ENCODE data around the gene CASKIN1.
"Not testable (repeated sequence)": the region's sequence is repeated elsewhere in the genome, so short reads cannot be mapped to it uniquely, and the experiment has no call there.

Gene CASKIN1

GRCh38 chr16:2243781-2244180, 47.4 kb upstream of the CASKIN1 start:
- H3K79me2 ChIP-seq (ENCODE audit: insufficient read depth, low read length): no peaks in the 10 kb centered on the region
- peaks cover 4% of the 10 kb centered on the region; the same call in 1 of the 2 replicates for H3F3A ChIP-seq (ENCODE audit: insufficient read depth)
- H3K9ac ChIP-seq (ENCODE audit: low read length): no peak overlapping the region
- no peak overlapping the region for H2AFZ ChIP-seq (ENCODE audit: low read depth, low read length, severe bottlenecking)
- no peak overlapping the region for H3K4me2 ChIP-seq (ENCODE audit: low read depth, low read length, poor library complexity, severe bottlenecking)
- no peak overlapping the region for H3K27ac ChIP-seq (ENCODE audit: low read depth, low read length)
- no peaks in the 10 kb centered on the region for H3K9me2 ChIP-seq (replicated peaks; ENCODE audit: insufficient read depth, low read length)
- H3K27me3 ChIP-seq (ENCODE audit: low read length): no peaks in the 10 kb centered on the region
- no peak overlapping the region for H3K4me3 ChIP-seq (ENCODE audit: insufficient read depth, low read length, poor library complexity, severe bottlenecking)
- TF ChIP-seq EZH2phosphoT487 (conservative IDR thresholded peaks at IDR 0.05; ENCODE audit: low read length) (no peak), CTCF (IDR thresholded peaks at IDR 0.05; ENCODE audit: insufficient read depth, low read length, poor library complexity, severe bottlenecking) (no peak)
- H3K9me3 ChIP-seq (ENCODE audit: insufficient read depth, low read length): no peaks in the 10 kb centered on the region
- no peaks in the 10 kb centered on the region for H3K36me3 ChIP-seq (ENCODE audit: low read length)
- H4K20me1 ChIP-seq (ENCODE audit: low read depth, low read length): no peaks in the 10 kb centered on the region

DNA sequence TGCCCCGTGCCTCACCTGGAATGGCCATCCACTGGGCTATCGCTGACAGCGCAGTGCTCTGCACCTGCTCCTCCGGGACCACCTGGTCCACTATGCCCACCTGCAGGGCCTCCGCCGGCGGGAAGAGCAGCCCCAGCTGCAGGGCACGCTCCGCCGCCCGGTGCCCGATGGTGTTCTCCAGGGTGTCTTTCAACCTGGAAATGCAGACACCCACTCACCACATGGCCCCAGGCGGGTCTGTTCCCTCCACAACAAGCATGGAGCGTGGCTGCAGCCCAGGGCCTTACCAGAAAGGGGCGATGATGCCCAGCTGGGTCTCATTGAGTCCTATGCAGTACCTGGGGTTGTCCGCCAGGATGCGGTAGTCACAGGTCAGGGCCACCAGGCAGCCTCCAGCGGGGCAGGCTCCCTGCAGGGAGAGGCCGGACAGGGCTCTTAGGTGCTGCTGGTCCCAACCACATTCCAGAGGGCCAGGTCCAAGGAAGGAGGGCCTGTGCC, 46.7 kb upstream of the CASKIN1 start:
- Histone ChIP-seq H3K4me2 (ENCODE audit: low read depth, low read length, poor library complexity, severe bottlenecking) (no peak overlapping the region), H3K36me3 (ENCODE audit: low read length) (no peaks in the 10 kb centered on the region), H3K9me3 (ENCODE audit: insufficient read depth, low read length) (no peaks in the 10 kb centered on the region), H2AFZ (ENCODE audit: low read depth, low read length, severe bottlenecking) (no peak overlapping the region), H3K27me3 (ENCODE audit: low read length) (no peaks in the 10 kb centered on the region), H4K20me1 (ENCODE audit: low read depth, low read length) (no peaks in the 10 kb centered on the region), H3K9ac (ENCODE audit: low read length) (no peak overlapping the region), H3K4me3 (ENCODE audit: insufficient read depth, low read length, poor library complexity, severe bottlenecking) (no peak overlapping the region), H3K27ac (ENCODE audit: low read depth, low read length) (no peak overlapping the region), H3K9me2 (replicated peaks; ENCODE audit: insufficient read depth, low read length) (no peaks in the 10 kb centered on the region), H3F3A (ENCODE audit: insufficient read depth) (peaks cover 4% of the 10 kb centered on the region; the same call in 1 of the 2 replicates), H3K79me2 (ENCODE audit: insufficient read depth, low read length) (no peaks in the 10 kb centered on the region)
- TF ChIP-seq CTCF (IDR thresholded peaks at IDR 0.05; ENCODE audit: insufficient read depth, low read length, poor library complexity, severe bottlenecking) (no peak), EZH2phosphoT487 (conservative IDR thresholded peaks at IDR 0.05; ENCODE audit: low read length) (no peak)

GRCh38 chr16:2242598-2242997, 46.2 kb upstream of the CASKIN1 start:
- Histone ChIP-seq H3K27ac (ENCODE audit: low read depth, low read length) (no peak overlapping the region), H2AFZ (ENCODE audit: low read depth, low read length, severe bottlenecking) (no peak overlapping the region), H3K4me3 (ENCODE audit: insufficient read depth, low read length, poor library complexity, severe bottlenecking) (no peak overlapping the region), H3K9ac (ENCODE audit: low read length) (no peak overlapping the region), H3K27me3 (ENCODE audit: low read length) (no peaks in the 10 kb centered on the region), H3K9me2 (replicated peaks; ENCODE audit: insufficient read depth, low read length) (no peaks in the 10 kb centered on the region), H3F3A (ENCODE audit: insufficient read depth) (peaks cover 4% of the 10 kb centered on the region; the same call in 1 of the 2 replicates), H3K79me2 (ENCODE audit: insufficient read depth, low read length) (no peaks in the 10 kb centered on the region), H3K4me2 (ENCODE audit: low read depth, low read length, poor library complexity, severe bottlenecking) (no peak overlapping the region), H3K9me3 (ENCODE audit: insufficient read depth, low read length) (no peaks in the 10 kb centered on the region), H4K20me1 (ENCODE audit: low read depth, low read length) (no peaks in the 10 kb centered on the region), H3K36me3 (ENCODE audit: low read length) (no peaks in the 10 kb centered on the region)
- no peak for TF ChIP-seq EZH2phosphoT487 (conservative IDR thresholded peaks at IDR 0.05; ENCODE audit: low read length)
- TF ChIP-seq CTCF (IDR thresholded peaks at IDR 0.05; ENCODE audit: insufficient read depth, low read length, poor library complexity, severe bottlenecking): no peak

DNA sequence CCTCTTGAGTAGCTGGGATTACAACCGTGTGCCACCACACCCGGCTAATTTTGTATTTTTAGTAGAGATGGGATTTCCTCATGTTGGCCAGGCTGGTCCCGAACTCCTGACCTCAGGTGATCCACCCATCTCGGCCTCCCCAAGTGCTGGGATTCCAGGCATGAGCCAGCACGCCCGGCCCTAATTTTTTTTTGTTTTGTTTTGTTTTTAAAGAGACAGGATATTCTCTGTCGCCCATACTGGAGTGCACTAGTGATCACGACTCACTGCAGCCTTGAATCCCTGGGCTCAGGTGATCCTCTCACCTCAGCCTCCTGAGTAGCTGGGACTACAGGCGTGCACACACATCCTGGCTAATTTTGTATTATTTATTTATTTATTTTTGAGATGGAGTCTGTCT, 43.9 kb upstream of the CASKIN1 start:
- not testable (repeated sequence) for H3K27ac ChIP-seq (ENCODE audit: low read depth, low read length); H3K4me2 ChIP-seq (ENCODE audit: low read depth, low read length, poor library complexity, severe bottlenecking); H3K27me3 ChIP-seq (ENCODE audit: low read length); H4K20me1 ChIP-seq (ENCODE audit: low read depth, low read length); H3K9ac ChIP-seq (ENCODE audit: low read length); H2AFZ ChIP-seq (ENCODE audit: low read depth, low read length, severe bottlenecking); H3K4me3 ChIP-seq (ENCODE audit: insufficient read depth, low read length, poor library complexity, severe bottlenecking); H3K9me3 ChIP-seq (ENCODE audit: insufficient read depth, low read length); H3F3A ChIP-seq (ENCODE audit: insufficient read depth); H3K79me2 ChIP-seq (ENCODE audit: insufficient read depth, low read length); H3K36me3 ChIP-seq (ENCODE audit: low read length); H3K9me2 ChIP-seq (replicated peaks; ENCODE audit: insufficient read depth, low read length)
